Peyer's patch (tissue), 4 donors: Measurements from ENCODE around the gene ECPAS.

Experiments used
- CTCF ChIP-seq, 6 experiments: fragments of 450-650 bp in 4 of 6; fragments of 200-600 bp in 2 of 6; sonication (generic) in 1 of 6; IDR thresholded peaks; one replicate each; pipeline ENCODE4 v1.5.1; 2017 to 2019; ENCODE audit warnings: antibody characterized with exemption in 6 of 6, mild to moderate bottlenecking in 3 of 6, moderate library complexity in 1 of 6
- POLR2A ChIP-seq, 2 donors: fragments of 450-650 bp; IDR thresholded peaks; one replicate each; pipeline ENCODE4 v1.5.1; 2017; ENCODE audit warnings: antibody characterized with exemption in 2 of 2, mild to moderate bottlenecking in 2 of 2, moderate library complexity in 2 of 2

- TF ChIP-seq CTCF (IDR thresholded peaks at IDR 0.05): no peak
- TF ChIP-seq POLR2A (IDR thresholded peaks at IDR 0.05): no peak
Measured at GRCh38 chr9:111316796-111317195, 167.4 kb downstream of the ECPAS start.
